Testis (tissue), 2 donors: ENCODE measurements around the gene PRDM10.

Experiments
- CTCF ChIP-seq, 3 experiments: fragments of 450-650 bp in 2 of 3; fragments of 200-600 bp in 1 of 3; sonication (generic) in 1 of 3; IDR thresholded peaks; one replicate each; pipeline ENCODE4 v1.5.1; 2016 to 2019; ENCODE audit warnings: antibody characterized with exemption in 3 of 3, mild to moderate bottlenecking in 2 of 3, moderate library complexity in 1 of 3
- POLR2A ChIP-seq: fragments of 450-650 bp; IDR thresholded peaks from one replicate; pipeline ENCODE4 v1.6.1; 2017; ENCODE audit warnings: antibody characterized with exemption, mild to moderate bottlenecking, moderate library complexity

GRCh38 chr11:129884581-129884980, 118.1 kb downstream of the PRDM10 start:
- TF ChIP-seq CTCF (IDR thresholded peaks at IDR 0.05): no peak
- TF ChIP-seq POLR2A: no peak
